HG03097 (cell line): ENCODE measurements around the gene NPL.

Experiments used
- ATAC-seq: cut with Tn5 transposase; IDR thresholded peaks from one replicate; pipeline ENCODE4 v1.9.1; 2021; ENCODE audit not compliant: unreplicated experiment, low FRiP score

NPL gene

DNA sequence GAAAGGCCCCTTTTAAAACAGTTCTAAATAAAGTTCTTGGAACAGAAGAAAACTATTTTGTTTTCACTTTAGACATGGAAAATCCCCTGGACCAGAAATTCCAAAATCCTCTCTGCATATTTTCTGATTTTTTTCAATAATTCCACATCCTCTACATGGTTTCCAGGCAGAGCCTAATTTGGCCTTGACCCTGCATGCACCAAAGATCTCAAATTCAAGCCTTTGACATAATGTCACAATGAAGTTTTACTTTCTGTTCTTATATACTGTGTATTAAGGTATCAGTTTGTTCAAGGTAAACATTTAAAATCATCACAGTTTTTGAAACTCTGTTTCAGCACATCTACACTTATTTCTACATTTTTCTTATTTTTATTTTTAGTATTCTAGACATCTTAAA lies 12.2 kb upstream of the NPL start:
- ATAC-seq, result no peak

GRCh38 chr1:182778862-182779261 lies 10.7 kb upstream of the NPL start:
- no peak for ATAC-seq

DNA sequence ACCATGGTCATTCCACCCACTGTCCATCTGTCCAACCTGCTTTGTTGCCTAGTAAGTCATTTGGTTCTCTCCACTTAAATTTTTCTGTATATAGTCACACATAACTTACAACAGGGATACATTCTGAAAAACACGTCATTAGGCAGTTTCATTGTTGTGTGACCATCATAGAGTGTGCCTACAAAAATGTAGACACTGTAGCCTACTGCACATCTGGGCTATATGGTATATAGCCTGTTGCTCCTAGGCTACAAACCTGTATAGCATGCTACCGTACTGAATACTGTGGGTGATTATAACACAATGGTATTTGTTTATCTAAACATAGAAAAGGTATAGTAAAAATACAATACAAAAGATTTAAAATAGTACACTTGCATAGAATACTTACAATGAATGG lies 10.0 kb upstream of the NPL start:
- ATAC-seq, result no peak

DNA sequence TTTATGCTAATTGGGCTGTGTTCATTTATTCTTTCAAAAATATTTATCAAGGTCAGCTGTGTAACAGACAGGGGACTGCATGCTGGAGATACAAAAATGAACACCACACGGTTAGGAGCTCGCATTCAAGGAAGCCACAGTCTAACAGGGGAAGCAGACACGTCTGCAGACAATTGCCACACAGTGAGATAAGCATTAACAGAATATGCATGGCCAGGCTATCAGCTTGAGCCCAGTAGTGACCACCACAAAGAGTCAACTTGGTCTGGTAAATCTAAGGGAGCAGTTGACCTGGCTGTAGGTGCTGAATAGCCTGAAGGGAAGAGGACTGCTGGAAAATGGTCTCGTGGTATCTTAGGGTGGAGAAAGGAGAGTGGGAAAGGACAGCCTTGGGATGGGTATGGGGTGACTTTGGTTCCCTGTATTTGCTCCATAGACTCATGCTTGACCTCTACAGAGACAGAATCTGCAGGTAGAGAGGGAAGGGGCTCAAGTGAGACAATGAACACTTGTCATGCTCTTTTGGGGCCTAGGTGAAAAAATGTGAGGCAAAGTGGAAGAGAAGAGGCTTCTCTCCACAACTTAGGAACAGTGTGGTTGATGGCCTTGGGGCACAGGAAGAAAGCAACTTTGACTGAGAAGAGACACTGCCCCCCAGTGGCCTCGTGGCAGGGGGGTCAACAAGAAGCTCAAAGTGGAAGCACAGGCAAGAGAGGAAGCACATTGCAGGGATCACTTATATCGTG lies 7.6 kb upstream of the NPL start:
- ATAC-seq, result peak; percentile 58

DNA sequence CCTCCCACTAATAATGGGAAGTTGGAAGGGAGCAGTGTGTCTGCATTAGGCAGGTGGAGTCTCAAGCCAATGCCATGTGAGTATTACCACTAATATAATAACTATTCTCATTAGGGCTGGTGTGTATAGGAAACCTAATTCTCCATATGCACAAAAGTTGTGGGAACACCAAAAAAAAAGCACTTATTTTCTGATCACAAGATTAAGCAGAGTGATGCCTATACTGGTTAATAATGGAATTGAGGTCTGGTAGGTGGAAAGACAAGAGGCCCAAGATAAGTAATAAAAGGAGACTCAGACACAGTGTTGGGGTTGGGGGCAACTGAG lies 7.0 kb upstream of the NPL start:
- ATAC-seq, result no peak

DNA sequence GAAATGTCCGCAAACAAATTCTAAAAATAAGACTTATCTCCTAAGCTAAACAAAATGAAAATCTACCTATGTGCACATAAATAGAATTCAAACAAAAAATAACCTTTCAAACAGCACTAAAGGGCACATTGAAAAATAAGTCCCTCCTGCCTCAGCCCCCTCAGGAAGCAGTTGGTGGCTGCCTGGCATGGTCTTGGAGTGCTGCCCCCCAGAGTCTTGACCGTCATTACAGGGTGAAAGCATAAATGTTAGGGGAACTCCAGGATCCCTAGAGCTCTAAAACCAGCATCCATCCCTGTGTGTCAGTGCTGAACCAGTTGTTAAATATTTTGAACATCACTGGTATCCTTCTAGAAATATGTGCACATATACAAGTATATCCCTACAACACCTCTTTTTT lies 6.5 kb upstream of the NPL start:
- no peak for ATAC-seq

DNA sequence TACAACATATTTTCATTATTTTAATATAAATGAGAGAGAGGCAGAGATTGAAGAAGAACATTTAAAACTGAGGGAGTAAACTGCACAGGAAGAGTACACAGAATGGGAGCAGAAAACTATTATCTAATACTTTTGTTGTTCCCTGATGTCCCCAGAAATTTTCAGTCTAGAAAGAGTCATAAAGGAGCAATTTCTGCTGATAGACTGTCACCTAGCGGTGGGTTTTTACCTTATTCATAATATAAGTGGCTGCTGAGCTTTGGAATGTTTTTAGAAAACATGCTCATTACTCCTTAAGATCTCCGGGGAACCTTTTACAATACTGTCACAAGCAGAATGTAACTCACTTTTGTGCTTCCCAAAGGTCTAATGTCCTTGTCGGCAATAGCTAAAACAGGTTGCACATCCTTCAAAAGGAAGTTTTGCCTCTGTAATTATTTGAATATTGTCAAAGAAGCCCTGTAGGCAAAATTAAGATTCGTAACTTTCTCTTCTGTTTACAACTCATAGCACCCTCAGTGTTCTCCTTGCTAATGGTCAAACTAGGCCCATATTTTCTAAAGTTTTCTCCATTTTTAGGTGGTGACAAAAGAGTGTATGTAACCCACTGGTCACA lies 4.9 kb upstream of the NPL start:
- ATAC-seq, result no peak

DNA sequence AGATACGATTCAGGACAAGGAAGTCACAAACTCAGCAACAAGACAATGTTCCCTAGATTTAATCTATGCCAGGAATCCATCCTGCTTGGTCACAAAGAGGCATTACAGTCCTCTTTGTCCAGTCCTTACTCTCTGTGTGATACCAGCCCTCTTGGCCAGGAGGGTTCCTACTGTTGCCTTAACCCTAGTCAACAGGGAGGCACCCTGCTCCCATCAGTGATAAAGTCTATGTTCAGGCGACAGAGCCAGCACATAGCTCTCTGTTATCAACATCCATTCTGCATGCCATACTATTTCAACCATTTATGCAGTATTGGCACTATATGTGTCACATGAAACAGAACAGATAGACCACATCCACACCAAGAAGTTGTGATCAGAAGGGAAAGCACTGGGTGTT lies 4.4 kb upstream of the NPL start:
- no peak for ATAC-seq

DNA sequence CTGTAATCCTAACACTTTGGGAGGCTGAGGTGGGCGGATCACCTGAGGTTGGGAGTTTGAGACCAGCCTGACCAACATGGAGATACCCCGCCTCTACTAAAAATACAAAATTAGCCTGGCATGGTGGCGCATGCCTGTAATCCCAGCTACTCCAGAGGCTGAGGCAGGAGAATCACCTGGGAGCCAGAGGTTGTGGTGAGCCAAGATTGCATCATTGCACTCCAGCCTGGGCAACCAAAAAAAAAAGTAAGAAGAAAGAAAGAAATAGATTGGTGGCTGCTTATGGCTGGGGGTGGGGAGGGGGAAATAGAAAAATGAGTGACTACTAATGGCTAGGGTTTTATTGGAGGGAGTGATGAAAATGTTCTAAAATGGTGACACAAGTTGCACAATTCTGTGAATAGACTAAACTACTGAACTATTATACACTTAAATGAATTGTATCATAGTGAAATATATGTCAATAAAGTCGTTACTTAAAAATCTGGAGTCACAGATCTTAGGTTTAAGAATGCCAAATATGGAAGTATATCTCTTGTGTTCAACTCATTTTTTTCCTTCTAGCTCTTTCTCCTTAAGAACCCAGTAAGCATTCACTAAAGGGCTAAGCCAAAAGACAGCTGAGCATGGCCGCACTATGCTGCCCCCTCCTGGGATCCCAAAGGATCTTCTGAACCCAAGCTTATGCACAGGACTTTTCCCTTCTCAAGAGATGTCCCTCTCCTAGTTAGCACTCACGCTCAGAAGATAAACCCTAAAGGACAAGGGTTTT lies 3.2 kb upstream of the NPL start:
- ATAC-seq, result no peak

- no peak for ATAC-seq
Observed at GRCh38 chr1:182786995-182787324, 2.6 kb upstream of the NPL start.

GRCh38 chr1:182791281-182792179 lies 2.0 kb downstream of the NPL start:
- no peak for ATAC-seq

GRCh38 chr1:182794091-182794490 lies 4.5 kb downstream of the NPL start:
- ATAC-seq, result no peak

DNA sequence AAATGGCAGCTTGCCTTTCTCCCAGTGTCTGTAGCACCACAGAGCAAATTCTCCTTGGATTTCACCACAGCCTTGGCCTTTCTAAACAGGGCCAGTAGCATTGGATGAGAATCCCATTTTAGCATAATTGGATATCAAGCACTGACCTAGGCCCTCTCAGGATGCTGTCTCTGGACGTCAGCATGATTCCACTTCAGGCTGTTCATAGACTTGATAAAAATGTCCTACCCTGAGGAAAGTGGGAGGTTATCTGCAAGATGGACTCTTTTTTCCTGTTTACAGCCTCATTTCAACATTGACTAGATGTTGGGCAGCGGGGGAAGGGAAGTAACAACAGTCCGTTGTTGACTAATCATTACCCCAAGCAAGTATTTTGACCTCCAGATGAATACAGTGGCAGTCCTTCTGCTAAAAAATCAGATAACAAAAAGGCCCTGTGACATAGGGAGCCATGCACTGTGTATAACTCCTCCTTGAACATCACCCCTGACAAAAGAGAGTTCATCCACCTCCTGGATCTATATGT lies 5.2 kb downstream of the NPL start:
- ATAC-seq, result no peak

DNA sequence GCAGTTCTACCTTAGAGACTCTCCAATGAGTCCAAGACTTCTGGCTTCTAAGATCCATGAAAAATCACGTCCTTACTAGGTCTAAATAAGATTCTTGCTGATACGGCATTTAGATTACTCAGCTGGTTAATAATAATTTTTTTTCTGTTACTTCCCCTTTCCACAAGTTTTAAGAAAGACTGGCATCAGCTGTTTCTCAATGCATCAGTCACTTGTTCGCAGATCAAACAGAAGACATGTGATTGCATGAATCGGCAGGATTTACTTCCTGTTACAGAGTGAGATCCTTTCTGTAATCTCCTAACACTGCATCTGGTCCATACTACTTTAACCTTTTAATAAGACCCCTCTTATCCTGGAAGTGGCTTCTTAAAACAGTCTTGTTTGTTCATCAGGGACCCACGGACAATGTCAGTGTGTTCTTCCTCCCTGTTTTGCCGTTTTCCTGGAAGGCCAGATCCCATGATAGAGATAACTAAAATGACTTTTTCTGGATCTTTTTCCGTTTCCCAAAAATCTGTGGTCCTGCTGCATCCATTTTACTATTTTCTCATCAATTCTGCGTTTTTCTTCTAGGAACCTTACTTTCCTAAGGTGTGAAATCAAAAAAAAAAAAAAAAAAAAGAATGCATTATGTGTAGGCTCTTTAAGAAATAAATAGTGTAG lies 6.1 kb downstream of the NPL start:
- ATAC-seq, result no peak

- ATAC-seq, result no peak
Observed at GRCh38 chr1:182802006-182802803, 12.6 kb downstream of the NPL start.

GRCh38 chr1:182803846-182804245 lies 14.3 kb downstream of the NPL start:
- no peak for ATAC-seq

DNA sequence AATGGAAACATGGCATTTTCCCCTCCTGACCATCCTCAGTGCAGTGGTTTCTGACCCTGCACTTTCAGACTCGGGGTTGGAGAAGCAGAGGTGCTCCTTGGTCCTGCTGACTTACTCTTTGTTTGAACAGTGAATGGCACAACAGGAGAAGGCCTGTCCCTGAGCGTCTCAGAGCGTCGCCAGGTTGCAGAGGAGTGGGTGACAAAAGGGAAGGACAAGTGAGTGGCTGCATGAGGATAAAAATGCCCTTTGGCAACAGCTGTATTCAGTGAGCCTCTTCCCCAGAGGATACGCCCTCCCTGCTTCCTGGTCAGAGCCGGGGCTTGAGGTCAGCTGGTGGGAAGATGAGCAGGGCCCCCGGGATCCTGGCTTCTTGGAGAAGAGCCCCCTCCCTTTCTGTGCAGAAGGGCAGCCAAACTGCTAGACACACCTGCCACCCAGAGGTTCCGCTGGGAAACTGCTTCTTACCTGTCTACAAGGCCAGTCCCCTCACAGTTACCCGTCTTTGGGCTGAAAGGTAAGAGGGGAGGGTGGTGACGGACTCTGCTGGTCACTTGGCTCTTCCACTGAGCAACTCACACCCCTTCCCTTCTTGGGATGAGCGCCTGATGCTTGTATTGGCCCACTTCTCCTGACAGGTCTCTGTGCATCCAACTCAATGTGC lies 16.6 kb downstream of the NPL start:
- no peak for ATAC-seq

DNA sequence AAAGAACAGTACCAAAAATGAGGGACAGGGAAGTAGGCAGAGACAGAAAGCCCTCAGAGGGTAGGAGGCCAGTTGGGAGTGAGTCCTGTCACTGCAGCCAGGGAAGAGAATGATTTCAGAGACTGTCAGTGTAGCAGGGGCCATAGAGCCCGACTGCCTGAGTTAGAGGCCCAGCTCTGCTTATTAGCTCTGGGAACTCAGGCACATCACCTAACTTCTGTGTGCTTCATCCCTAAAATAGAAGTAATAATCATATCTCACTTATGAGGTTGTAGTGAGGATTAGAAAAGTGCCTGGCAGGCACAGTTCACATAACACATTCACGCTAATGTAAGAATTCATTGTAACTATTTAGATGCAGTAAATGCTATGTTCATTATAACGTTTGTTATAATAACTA lies 18.3 kb downstream of the NPL start:
- ATAC-seq, result no peak

- ATAC-seq, result no peak
Observed at GRCh38 chr1:182809414-182809957, 19.9 kb downstream of the NPL start.
